T-helper 17 cell (primary cell): ENCODE measurements around the gene OR10A5. TPM values are rescaled to one million over a fixed set of nuclear protein-coding genes. Genes with fewer than 3 reads are reported as not detected.

ENCODE experiments used
- ATAC-seq: fragments of 150-1000 bp; cut with Tn5 transposase; 2 replicates; pipeline ENCODE4 v1.10.0; 2021; ENCODE audit warnings: mild to moderate bottlenecking, moderate library complexity
- DNase-seq, 3 donors: peaks; one replicate each; pipeline versions ENCODE4 v3.0.0 to v3.0.0-alpha.2; 2020 to 2021
- H3K9me3 ChIP-seq: one replicate; pipeline ENCODE4 v1.7.0; 2013; ENCODE audit warnings: low read length, mild to moderate bottlenecking; ENCODE audit not compliant: control insufficient read depth, poor library complexity, severe bottlenecking
- H3K27ac Mint-ChIP-seq: one replicate; pipeline ENCODE4 v1.8.0; 2022; ENCODE audit warnings: mild to moderate bottlenecking, moderate library complexity, mixed read lengths
- H3K27me3 Mint-ChIP-seq: one replicate; pipeline ENCODE4 v1.8.0; 2022; ENCODE audit warnings: mixed read lengths
- H3K36me3 Mint-ChIP-seq: one replicate; pipeline ENCODE4 v1.8.0; 2022; ENCODE audit warnings: low read depth, mixed read lengths
- H3K4me1 Mint-ChIP-seq: one replicate; pipeline ENCODE4 v1.8.0; 2022; ENCODE audit warnings: mild to moderate bottlenecking, mixed read lengths
- H3K4me3 Mint-ChIP-seq: one replicate; pipeline ENCODE4 v1.8.0; 2022; ENCODE audit warnings: mild to moderate bottlenecking, moderate library complexity, mixed read lengths
- total RNA-seq, 4 donors: library from RNA in 2 of 4; stranded (reverse) in 2 of 4; gene quantifications; one replicate each; pipeline ENCODE4 v1.2.3 and lab custom pipeline; 2022 to 2026

OR10A5 gene
- total RNA-seq, 2 donors from 2014 or later, result not detected

GRCh38 chr11:6888830-6889229 lies 43.3 kb downstream of the OR10A5 start:
- H3K27me3 Mint-ChIP-seq, result peaks cover 54% of the 10 kb centered on the region
- H3K4me1 Mint-ChIP-seq, result no peaks in the 10 kb centered on the region
- DNase-seq (no peak), ATAC-seq (no peak)
- H3K36me3 Mint-ChIP-seq, result peaks cover 2% of the 10 kb centered on the region
- H3K9me3 ChIP-seq, result no peaks in the 10 kb centered on the region
- no peak overlapping the region for H3K27ac Mint-ChIP-seq
- H3K4me3 Mint-ChIP-seq, result no peak overlapping the region

GRCh38 chr11:6889835-6890234 lies 44.4 kb downstream of the OR10A5 start:
- no peak for ATAC-seq
- Mint-ChIP-seq H3K4me3 (no peak overlapping the region), H3K27me3 (peaks cover 50% of the 10 kb centered on the region), H3K36me3 (peaks cover 2% of the 10 kb centered on the region), H3K4me1 (no peaks in the 10 kb centered on the region), H3K27ac (no peak overlapping the region)
- DNase-seq, result no peak
- no peaks in the 10 kb centered on the region for H3K9me3 ChIP-seq

- no peak for DNase-seq
- H3K9me3 ChIP-seq, result no peaks in the 10 kb centered on the region
- H3K27me3 Mint-ChIP-seq, result peaks cover 46% of the 10 kb centered on the region
- H3K36me3 Mint-ChIP-seq, result no peaks in the 10 kb centered on the region
- no peak within 1 kb of the TSS for H3K27ac Mint-ChIP-seq
- no peak within 1 kb of the TSS for H3K4me3 Mint-ChIP-seq
- ATAC-seq, result no peak
- H3K4me1 Mint-ChIP-seq, result no peaks in the 10 kb centered on the region
Measured at GRCh38 chr11:6892400-6892799, 46.9 kb downstream of the OR10A5 start, which contains the start of gene OR2D2. Gene OR2D2, minus strand, starts transcription at chr11:6892500. Its CDS starts 0 bp downstream, at chr11:6892500.

GRCh38 chr11:6894097-6894496 lies 48.6 kb downstream of the OR10A5 start:
- H3K27me3 Mint-ChIP-seq, result peaks cover 62% of the 10 kb centered on the region
- no peak overlapping the region for H3K4me3 Mint-ChIP-seq
- H3K9me3 ChIP-seq, result no peaks in the 10 kb centered on the region
- no peak overlapping the region for H3K27ac Mint-ChIP-seq
- H3K36me3 Mint-ChIP-seq, result no peaks in the 10 kb centered on the region
- DNase-seq, result no peak
- H3K4me1 Mint-ChIP-seq, result no peaks in the 10 kb centered on the region
- no peak for ATAC-seq

- H3K27me3 Mint-ChIP-seq, result peaks cover 61% of the 10 kb centered on the region
- H3K4me1 Mint-ChIP-seq, result no peaks in the 10 kb centered on the region
- H3K9me3 ChIP-seq, result no peaks in the 10 kb centered on the region
- ATAC-seq (no peak), DNase-seq (no peak)
- H3K36me3 Mint-ChIP-seq, result no peaks in the 10 kb centered on the region
- no peak overlapping the region for H3K4me3 Mint-ChIP-seq
- H3K27ac Mint-ChIP-seq, result no peak overlapping the region
Measured at GRCh38 chr11:6895010-6895409, 49.5 kb downstream of the OR10A5 start.

Other genes starting within 250 kb of the OR10A5 start
- 10 to 100 TPM; 18.5 to 26.7 TPM for gene RRP8, start 242.1 kb upstream of the OR10A5 start, total RNA-seq
- 10 to 100 TPM; 70.2 to 70.6 TPM for gene ILK, start 241.9 kb upstream of the OR10A5 start, total RNA-seq
- 100 to 1,000 TPM; 124 to 132 TPM for gene TAF10, start 233.5 kb upstream of the OR10A5 start, total RNA-seq
- gene TPP1, start 226.3 kb upstream of the OR10A5 start, total RNA-seq, result 10 to 100 TPM; 77.1 to 84.6 TPM
- gene DCHS1, start 189.9 kb upstream of the OR10A5 start, total RNA-seq, result 1 to 10 TPM; 1.8 to 8.0 TPM
- gene MRPL17, start 162.3 kb upstream of the OR10A5 start, total RNA-seq, result 10 to 100 TPM; 10.9 TPM
- not detected for gene OR2AG2, start 73.7 kb upstream of the OR10A5 start, total RNA-seq
- gene OR2AG1, start 62.7 kb upstream of the OR10A5 start, total RNA-seq, result not detected
- not detected for gene OR6A2, start 46.0 kb upstream of the OR10A5 start, total RNA-seq
- not detected for gene OR10A2, start 17.4 kb downstream of the OR10A5 start, total RNA-seq
- not detected for gene OR10A4, start 30.9 kb downstream of the OR10A5 start, total RNA-seq
- not detected for gene OR2D2, start 46.8 kb downstream of the OR10A5 start, total RNA-seq
- gene OR2D3, start 75.3 kb downstream of the OR10A5 start, total RNA-seq, result not detected
- gene ZNF215, start 80.7 kb downstream of the OR10A5 start, total RNA-seq, result not detected
- not detected for gene ZNF214, start 174.7 kb downstream of the OR10A5 start, total RNA-seq
- gene NLRP14, start 174.8 kb downstream of the OR10A5 start, total RNA-seq, result not detected
- gene RBMXL2, start 243.3 kb downstream of the OR10A5 start, total RNA-seq, result not detected